ENCODE results near the gene ZNF668. TPM values are rescaled to one million over a fixed set of nuclear protein-coding genes. Genes with fewer than 3 reads are reported as not detected.
A peak's percentile ranks its signal among the peaks of the same experiment; 100 is the strongest.

ZNF668 gene
- total RNA-seq = 1 to 10 TPM; 4.2 to 7.4 (median 5.7) TPM
- polyA plus RNA-seq = 1 to 10 TPM; 1.3 to 6.7 TPM
- long read RNA-seq, donor 1, transcript ZNF668-201 (3 exons, 2,762 nt) = major isoform, 59 of 72 reads
- long read RNA-seq, donor 1, partial matches to known transcripts = 6 of 72 reads
- long read RNA-seq, donor 1, other reads (novel, unspliced or antisense) = 7 of 72 reads
- long read RNA-seq, donor 2, partial matches to known transcripts = 0 of 3 reads
- long read RNA-seq, donor 2, other reads (novel, unspliced or antisense) = 0 of 3 reads
- long read RNA-seq, donor 3, transcript ZNF668-201 (3 exons, 2,762 nt) = major isoform, 14 of 18 reads
- long read RNA-seq, donor 3, partial matches to known transcripts = 1 of 18 reads
- long read RNA-seq, donor 3, other reads (novel, unspliced or antisense) = 2 of 18 reads

- H3K9me3 ChIP-seq = no peaks in the 10 kb centered on the region
- no peaks in the 10 kb centered on the region for H3K27me3 ChIP-seq
- H3K4me3 ChIP-seq = peak within 1 kb of the TSS; percentile 94
- H3K4me1 ChIP-seq (ENCODE audit: insufficient read depth) = peaks cover 4% of the 10 kb centered on the region
- 0% methylated on average over 48 of the region's 48 CpGs for WGBS, 3 donors
- TF ChIP-seq POLR2A (IDR thresholded peaks at IDR 0.05) (peak; percentile 65), EP300 (IDR thresholded peaks at IDR 0.05) (no peak)
- H3K36me3 ChIP-seq = no peaks in the 10 kb centered on the region
- H3K27ac ChIP-seq = peak within 1 kb of the TSS; percentile 79 to 86
- intact Hi-C loops (cut with DNase I) = no loop called here
- peak; percentile 96 to 98 (median 97) for DNase-seq
Observed at GRCh38 chr16:31073970-31074813, at the start of gene ZNF668, which contains the start of gene ZNF646. Gene ZNF668 (minus strand): TSS chr16:31074240. CDS start chr16:31064459, 9,781 bp downstream. Gene ZNF646 (plus strand): TSS chr16:31074422. CDS start chr16:31076325, 1,903 bp downstream.

DNA sequence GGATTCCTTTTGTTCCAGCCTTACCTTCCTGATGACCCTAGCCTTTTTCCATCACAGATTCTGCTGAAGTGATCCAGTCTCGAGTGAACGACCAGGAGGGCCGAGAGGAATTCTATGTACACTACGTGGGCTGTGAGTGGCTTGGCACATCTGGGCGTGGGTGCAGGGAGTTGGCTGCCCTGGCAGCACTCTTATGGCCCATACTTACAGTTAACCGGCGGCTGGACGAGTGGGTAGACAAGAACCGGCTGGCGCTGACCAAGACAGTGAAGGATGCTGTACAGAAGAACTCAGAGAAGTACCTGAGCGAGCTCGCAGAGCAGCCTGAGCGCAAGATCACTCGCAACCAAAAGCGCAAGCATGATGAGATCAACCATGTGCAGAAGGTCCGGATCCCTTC is 46.1 kb upstream of the ZNF668 start:
- H3K9me3 ChIP-seq = no peaks in the 10 kb centered on the region
- TF ChIP-seq POLR2A (IDR thresholded peaks at IDR 0.05) (no peak), EP300 (IDR thresholded peaks at IDR 0.05) (no peak)
- TF ChIP-seq, protein P1, sequence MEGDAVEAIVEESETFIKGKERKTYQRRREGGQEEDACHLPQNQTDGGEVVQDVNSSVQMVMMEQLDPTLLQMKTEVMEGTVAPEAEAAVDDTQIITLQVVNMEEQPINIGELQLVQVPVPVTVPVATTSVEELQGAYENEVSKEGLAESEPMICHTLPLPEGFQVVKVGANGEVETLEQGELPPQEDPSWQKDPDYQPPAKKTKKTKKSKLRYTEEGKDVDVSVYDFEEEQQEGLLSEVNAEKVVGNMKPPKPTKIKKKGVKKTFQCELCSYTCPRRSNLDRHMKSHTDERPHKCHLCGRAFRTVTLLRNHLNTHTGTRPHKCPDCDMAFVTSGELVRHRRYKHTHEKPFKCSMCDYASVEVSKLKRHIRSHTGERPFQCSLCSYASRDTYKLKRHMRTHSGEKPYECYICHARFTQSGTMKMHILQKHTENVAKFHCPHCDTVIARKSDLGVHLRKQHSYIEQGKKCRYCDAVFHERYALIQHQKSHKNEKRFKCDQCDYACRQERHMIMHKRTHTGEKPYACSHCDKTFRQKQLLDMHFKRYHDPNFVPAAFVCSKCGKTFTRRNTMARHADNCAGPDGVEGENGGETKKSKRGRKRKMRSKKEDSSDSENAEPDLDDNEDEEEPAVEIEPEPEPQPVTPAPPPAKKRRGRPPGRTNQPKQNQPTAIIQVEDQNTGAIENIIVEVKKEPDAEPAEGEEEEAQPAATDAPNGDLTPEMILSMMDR (IDR thresholded peaks at IDR 0.05) = no peak
- WGBS, 3 donors = 90 to 91% (median 91%) methylated on average over 16 of the region's 16 CpGs
- intact Hi-C loops (cut with DNase I) = no loop called here
- no peaks in the 10 kb centered on the region for H3K36me3 ChIP-seq
- DNase-seq = no peak
- H3K4me1 ChIP-seq (ENCODE audit: insufficient read depth) = peaks cover 9% of the 10 kb centered on the region
- no peak overlapping the region for H3K4me3 ChIP-seq
- H3K27me3 ChIP-seq = no peaks in the 10 kb centered on the region
- H3K27ac ChIP-seq = no peak overlapping the region

DNA sequence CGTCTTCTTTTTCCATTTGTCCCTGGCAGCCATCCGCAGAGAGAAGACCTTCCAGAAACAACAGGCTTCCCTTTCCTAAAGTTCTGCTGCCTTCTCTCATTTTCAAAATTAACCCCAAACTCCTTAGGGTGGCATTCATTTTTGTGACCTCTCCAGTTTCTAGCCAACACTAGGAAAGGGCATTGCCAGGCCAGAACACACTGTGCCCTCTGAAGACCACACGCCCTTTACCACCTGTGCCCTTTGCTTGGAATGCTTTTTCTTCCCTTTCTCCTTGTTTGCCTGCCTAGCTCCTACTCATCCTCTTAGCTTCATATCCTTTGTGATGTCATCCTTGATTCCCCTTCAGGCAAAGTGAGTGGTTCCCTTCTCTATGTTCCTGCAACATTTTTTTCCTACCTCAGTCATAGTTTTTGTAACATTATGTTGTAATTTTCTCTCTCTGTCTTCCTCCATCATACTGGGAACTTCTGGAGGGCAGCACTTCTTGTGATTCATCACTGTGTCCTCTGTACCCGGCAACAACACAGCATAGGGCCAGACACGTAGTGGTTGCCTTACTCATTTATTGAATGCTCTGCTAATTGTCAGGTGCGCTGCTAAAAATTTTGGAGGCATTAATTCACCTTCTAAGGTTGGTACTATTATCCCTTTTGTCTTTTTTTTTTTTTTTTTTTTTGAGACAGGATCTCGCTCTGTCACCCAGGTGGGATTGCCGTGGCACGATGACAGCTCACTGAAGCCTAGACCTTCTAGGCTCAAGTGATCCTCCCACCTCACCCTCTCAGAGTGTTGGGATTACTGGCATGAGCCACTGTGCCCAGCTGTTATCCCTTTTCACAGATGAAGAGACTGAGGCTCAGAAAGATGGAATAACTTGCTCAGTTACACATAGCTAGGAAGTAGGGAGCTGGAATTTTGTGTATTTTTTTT is 44.4 kb upstream of the ZNF668 start:
- H3K27ac ChIP-seq = peak overlapping the region; percentile 67 to 97
- DNase-seq = peak in 2 of 5 donors; percentile 36 to 45
- TF ChIP-seq EP300 (IDR thresholded peaks at IDR 0.05) = peak; percentile 4
- TF ChIP-seq, protein P1 (IDR thresholded peaks at IDR 0.05) = no peak
- no peaks in the 10 kb centered on the region for H3K9me3 ChIP-seq
- intact Hi-C loops (cut with DNase I) = loop anchor here in 1 of 4 donors (10.0 kb wide), 1 partner anchor 164 kb away; the partner anchor contains the start of gene SETD1A
- peak overlapping the region; percentile 97 for H3K4me3 ChIP-seq
- H3K27me3 ChIP-seq = no peaks in the 10 kb centered on the region
- WGBS, 3 donors = 37 to 46% (median 41%) methylated on average over 9 of the region's 9 CpGs
- H3K4me1 ChIP-seq (ENCODE audit: insufficient read depth) = peaks cover 9% of the 10 kb centered on the region
- no peaks in the 10 kb centered on the region for H3K36me3 ChIP-seq

DNA sequence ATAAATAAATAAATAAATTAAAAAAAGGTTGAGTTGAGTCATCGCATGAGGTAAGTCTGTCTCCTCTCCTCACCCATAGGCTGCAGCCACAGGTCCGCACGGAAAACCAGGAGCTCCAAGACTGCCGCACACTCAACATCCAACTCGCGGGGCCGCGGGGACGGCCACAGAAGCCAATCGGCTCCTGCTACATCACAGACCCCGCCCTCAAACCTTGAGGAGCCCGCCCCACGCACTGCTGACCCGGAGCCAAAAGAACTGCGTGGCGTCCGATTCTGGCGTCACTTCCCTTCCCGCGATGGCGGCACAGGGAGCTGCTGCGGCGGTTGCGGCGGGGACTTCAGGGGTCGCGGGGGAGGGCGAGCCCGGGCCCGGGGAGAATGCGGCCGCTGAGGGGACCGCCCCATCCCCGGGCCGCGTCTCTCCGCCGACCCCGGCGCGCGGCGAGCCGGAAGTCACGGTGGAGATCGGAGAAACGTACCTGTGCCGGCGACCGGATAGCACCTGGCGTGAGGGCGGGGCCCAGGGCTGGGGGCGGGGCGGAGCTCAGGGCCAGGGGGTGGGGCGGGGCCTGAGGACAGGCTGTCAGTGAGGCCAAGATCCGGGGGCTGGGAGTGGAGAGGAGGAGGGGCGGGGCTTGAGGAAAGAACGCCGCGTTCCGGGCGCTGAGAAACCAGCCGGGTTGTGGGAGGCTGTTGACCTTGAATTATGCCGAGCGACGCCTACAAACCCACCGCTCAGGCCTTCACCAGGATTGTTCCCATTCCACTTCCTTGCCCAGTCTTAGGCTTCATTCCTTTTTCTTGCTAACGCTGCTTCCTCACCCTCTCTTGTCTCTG is 43.6 kb upstream of the ZNF668 start, which contains the start of gene KAT8:
Gene KAT8, plus strand, starts transcription at position 281 of the 839 bp plus-strand sequence. Its CDS starts 18 bp downstream, at position 299.
- no peaks in the 10 kb centered on the region for H3K9me3 ChIP-seq
- peak; percentile 99 for DNase-seq
- peak within 1 kb of the TSS; percentile 97 for H3K4me3 ChIP-seq
- WGBS, 3 donors = 0 to 1% (median 0%) methylated on average over 50 to 68 of the region's 68 CpGs
- H3K27ac ChIP-seq = peak within 1 kb of the TSS; percentile 88 to 97
- H3K36me3 ChIP-seq = no peaks in the 10 kb centered on the region
- TF ChIP-seq POLR2A (IDR thresholded peaks at IDR 0.05) (peak; percentile 99), EP300 (IDR thresholded peaks at IDR 0.05) (peak; percentile 32)
- TF ChIP-seq, protein P1 (IDR thresholded peaks at IDR 0.05) = peak in 1 of 3 donors; percentile 16
- no peaks in the 10 kb centered on the region for H3K27me3 ChIP-seq
- H3K4me1 ChIP-seq (ENCODE audit: insufficient read depth) = peaks cover 9% of the 10 kb centered on the region
- intact Hi-C loops (cut with DNase I) = loop anchor here in 1 of 4 donors (10.0 kb wide), 1 partner anchor 163 kb away; the partner anchor contains the start of gene SETD1A

All from ovary (tissue), 10 donors.